GM12892 (cell line): ENCODE measurements around the gene P2RX7.
A peak's percentile ranks its signal among the peaks of the same experiment; 100 is the strongest.

ENCODE experiments used
- DNase-seq: peaks from one replicate; pipeline ENCODE4 v3.0.0; 2011; ENCODE audit not compliant: insufficient read length
- FAIRE-seq: peaks from 2 replicates; lab custom pipeline; 2011; peaks lifted over from hg19 to GRCh38; lab: Jason Lieb, UNC
- POLR2A ChIP-seq: IDR thresholded peaks from 2 replicates; pipeline ENCODE4 v1.6.1; 2011; ENCODE audit warnings: low read depth, low read length, control low read depth
- POLR2AphosphoS5 ChIP-seq: IDR thresholded peaks from 2 replicates; pipeline ENCODE4 v1.6.1; 2011; ENCODE audit warnings: low read depth, low read length, control low read depth
- TAF1 ChIP-seq: IDR thresholded peaks from 2 replicates; pipeline ENCODE4 v1.6.1; 2011; ENCODE audit warnings: low read depth, mild to moderate bottlenecking, control low read depth, low read length, borderline replicate concordance

The P2RX7 gene

DNA sequence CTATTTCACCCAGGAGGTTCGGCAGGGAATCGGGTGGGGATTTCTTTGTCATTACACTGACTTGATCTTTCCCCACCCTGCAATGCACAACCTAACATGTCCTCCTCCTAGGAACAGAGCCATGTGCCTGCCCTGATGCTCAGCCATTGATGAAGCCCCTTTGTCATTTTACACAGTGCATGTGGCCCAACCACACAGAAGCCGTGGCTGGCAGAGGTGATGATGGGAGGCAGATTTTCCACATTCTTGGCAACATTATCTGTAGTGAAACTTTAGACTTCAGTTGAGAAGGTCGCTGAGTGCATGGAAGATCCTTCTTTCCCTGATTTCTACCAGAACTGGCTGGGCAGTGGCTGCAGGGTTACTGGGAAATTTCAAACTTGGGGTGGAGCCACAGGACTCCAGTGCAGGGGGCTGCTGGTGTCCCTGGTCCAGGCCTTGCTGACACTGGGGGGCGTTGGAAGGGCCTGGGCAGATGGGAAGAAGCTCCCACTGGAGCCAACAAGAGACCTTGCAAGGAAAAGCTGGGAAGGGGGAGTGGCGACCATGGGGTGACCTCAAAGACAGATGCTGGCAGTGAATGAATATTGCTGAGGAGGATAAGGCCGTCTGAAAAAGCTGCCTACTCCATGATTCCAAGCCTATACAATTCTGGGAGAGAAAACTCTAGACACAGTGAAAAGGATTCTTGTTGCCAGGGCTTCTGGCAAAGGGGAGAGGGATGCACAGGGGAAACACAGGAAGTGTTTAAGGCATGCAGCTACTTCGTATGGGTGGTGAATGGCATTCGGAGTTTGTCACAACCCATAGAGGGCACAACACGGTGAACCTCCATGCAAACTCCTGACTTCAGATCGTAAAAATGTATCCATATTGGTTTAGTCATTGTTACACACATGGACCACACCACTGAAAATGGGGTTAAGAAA is 41.8 kb upstream of the P2RX7 start:
- no peak for DNase-seq
- TF ChIP-seq POLR2AphosphoS5 (no peak), TAF1 (no peak), POLR2A (no peak)
- FAIRE-seq, result no peak

DNA sequence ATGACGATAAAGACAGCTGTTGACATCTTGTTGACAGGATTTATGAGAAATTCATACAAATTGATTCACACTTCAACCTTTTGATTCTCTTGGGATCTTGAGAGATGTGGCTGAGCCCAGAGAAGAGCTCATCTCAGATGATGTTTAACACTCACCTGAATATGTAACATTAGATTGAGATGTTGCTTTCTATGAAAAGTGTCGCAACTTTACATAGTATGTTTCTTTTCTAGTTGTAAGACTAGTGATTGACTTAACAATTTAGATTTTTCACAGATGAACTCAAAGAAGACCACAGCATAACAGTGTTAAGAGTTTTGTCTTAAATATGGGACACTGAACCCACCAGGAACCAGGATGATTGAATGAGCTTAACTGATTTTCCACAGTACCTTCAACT is 40.6 kb upstream of the P2RX7 start:
- DNase-seq, result no peak
- TF ChIP-seq TAF1 (no peak), POLR2AphosphoS5 (no peak), POLR2A (no peak)
- FAIRE-seq, result no peak

DNA sequence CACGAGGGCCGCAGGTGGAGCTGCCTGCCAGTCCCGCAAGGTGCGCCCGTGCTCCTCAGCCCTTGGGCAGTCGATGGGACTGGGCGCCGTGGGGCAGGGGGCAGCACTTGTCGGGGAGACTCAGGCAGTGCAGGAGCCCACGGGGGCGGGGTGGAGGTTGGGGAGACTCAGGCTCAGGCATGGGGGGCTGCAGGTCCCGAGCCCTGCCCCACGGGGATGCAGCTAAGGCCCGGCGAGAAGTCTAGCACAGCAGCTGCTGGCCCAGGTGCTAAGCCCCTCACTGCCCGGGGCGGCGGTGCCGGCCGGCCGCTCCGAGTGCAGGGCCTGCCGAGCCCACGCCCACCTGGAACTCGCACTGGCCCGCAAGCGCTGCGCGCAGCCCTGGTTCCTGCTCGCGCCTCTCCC is 39.2 kb upstream of the P2RX7 start:
- TF ChIP-seq POLR2AphosphoS5 (no peak), POLR2A (no peak), TAF1 (no peak)
- DNase-seq (no peak), FAIRE-seq (no peak)

DNA sequence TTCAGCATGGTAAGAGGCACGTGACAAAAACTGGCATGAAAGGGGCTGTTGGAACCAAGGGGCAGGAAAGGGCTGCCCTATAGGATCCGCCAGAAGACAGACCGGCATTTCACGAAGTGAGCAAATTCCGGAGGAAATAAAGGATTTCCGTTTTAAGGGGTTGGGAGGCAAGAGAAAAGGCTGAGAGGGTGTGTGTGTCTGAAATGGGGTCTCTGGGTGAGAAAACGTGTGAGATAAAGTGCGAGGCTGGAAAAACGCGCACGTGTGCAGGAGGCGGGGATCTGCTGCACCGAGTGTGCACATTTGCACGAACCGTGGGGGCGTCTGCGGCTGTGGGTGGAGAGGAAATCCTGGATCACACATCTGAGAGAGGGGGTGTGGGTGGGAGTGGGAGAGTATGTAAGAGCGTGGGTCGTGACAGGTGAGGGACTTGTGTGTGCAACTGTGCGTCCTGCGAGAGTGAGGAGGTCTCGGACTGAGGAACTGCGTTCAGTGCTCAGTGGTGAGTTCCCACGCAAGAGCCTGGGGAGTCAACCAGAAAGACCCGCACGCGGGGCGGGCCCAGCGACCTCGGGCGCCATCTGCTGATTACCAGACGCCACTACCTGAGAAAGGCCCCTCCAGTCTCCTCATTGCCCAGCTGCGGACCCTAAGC is 37.0 kb upstream of the P2RX7 start:
- peak; percentile 80 for DNase-seq
- FAIRE-seq, result peak; percentile 57
- TF ChIP-seq POLR2AphosphoS5 (no peak), POLR2A (no peak), TAF1 (no peak)

DNA sequence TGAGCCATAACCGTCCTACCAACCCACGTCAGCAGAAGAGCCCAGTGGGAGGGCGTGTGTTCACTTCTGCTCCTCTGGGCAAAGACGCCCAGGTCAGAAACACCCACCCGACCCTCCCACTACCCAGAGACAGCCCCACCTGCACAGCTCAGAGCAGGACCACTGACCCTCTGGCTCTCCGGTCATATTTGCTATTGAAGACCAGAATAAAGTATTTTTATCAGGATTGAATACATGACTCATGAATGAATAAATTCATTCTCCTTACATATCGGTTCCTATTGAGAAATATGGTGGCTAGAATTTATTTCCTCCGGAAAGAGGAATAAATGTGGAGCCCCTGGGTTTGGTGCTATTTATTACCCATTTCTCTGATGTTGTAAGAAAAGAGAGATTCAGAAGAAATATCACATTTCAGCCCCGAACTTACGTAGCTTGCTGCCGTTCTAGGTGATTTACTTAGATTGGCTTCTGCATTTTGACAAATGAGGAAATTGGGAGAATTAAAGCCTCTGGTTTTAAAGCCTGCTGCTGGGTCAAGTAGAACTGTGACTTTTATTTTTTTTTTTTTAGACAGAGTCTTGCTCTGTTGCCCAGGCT is 36.4 kb upstream of the P2RX7 start:
- FAIRE-seq (no peak), DNase-seq (no peak)
- TF ChIP-seq TAF1, result no peak
- no peak for TF ChIP-seq POLR2A
- no peak for TF ChIP-seq POLR2AphosphoS5

DNA sequence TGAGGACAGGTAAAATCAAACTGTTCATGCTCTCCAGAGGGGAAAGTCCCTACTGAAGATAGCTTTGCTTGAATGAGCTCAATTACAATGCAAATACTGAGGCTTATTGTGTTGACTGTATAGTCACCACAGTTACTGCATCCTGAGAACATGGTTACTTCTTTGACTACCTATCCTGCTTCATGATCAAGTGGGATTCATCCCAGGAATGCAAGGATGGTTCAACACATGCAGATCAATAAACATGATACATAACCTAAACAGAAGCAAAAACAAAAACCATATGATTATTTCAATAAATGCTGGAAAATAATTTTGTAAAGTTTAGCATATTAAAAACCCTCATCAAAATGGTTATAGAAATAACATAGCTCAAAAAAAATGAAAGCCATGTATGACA is 32.9 kb upstream of the P2RX7 start:
- no peak for TF ChIP-seq POLR2A
- TF ChIP-seq TAF1, result no peak
- TF ChIP-seq POLR2AphosphoS5, result no peak
- FAIRE-seq (no peak), DNase-seq (no peak)

DNA sequence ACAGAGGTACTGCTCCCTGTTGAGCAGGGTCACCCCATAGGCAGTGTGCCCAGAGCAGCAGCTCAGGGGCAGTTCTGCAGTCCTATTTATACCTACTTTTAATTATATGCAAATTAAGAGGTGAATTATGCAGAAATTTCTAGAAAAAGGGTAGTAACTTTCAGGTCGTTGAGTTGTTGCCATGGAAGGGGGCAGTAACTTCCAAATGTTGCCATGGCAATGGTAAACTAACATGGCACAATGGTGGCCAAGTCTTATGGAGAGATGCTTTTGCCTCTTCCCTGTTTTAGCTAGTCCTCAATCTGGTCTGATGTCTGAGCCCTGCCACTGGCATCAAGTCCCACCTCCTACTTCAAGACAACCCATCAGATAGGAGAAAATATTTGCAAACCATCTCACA is 30.4 kb upstream of the P2RX7 start:
- no peak for FAIRE-seq
- DNase-seq, result no peak
- TF ChIP-seq TAF1, result no peak
- TF ChIP-seq POLR2AphosphoS5, result no peak
- no peak for TF ChIP-seq POLR2A

DNA sequence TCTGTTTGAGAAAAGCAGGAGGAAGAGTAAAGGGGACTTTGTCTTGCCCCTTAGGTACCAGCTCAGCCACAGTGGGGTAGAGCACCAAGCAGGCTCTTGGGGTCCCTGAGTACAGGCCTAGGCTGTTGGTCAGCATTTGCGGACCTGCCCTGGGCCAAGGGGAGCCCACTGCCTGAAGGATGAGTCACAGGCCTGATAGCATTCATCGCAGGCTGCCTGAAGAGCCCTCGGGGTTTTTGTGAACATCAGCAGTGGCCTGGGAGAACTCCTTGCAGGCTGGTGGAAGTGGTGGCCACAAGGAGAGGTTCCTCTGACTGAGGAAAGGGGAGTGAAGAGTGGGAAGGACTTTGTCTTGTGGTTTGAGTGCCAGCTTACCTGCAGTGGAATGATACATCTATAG is 25.0 kb upstream of the P2RX7 start:
- DNase-seq (no peak), FAIRE-seq (no peak)
- TF ChIP-seq POLR2AphosphoS5 (no peak), TAF1 (no peak), POLR2A (no peak)

DNA sequence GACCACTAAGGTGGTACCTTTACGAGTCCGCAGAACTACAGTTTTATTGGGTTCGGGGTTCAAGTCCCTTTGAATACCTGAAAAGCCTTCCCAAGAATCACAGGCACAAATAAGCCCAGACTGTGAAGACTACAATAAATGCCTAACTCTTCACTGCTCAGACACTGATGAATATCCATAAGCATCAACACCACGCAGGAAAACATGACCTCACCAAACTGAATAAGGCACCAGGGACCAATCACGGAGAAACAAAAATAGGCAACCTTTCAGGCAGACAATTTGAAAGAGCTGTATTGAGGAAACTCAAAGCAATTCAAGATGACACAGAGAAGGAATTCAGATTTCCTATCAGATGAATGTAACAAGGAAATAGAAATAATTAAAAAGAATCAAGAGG is 24.2 kb upstream of the P2RX7 start:
- DNase-seq (no peak), FAIRE-seq (no peak)
- no peak for TF ChIP-seq POLR2A
- TF ChIP-seq TAF1, result no peak
- TF ChIP-seq POLR2AphosphoS5, result no peak

DNA sequence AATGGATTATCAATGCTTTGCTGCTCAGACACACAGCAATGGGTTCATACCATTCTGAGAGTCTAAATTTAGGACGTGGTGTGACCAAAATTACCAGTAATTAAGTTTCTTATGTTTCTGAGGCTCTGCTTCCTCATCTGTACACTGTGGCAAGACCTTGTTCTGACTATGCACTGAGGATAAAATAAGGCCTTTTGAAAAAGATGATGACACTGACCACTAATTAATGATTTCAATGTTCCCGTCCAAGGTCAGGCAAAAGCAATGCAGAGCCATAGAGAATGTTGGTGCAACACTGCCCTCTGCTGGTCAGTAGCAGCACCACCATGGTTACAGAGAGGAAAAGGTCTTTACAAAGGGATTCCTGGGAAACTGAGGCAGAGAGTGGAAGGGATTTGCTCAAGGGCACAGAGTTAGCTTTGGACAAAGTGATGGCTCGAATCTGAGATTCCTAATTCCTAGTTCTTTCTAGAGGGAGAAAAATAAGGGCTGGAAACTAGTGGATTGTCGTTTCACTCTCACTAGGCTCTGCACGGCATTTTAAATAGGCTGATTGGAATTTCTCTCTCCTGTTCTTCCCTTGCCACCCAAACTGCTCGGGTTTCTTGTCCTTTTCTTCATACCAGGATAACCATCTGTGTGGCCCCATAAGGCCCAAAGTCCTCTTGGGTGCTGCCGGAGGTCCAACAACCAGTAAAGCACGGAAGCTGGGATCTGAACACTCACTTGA is 22.3 kb upstream of the P2RX7 start:
- no peak for TF ChIP-seq TAF1
- TF ChIP-seq POLR2AphosphoS5, result no peak
- TF ChIP-seq POLR2A, result no peak
- peak; percentile 37 for DNase-seq
- FAIRE-seq, result peak; percentile 94

DNA sequence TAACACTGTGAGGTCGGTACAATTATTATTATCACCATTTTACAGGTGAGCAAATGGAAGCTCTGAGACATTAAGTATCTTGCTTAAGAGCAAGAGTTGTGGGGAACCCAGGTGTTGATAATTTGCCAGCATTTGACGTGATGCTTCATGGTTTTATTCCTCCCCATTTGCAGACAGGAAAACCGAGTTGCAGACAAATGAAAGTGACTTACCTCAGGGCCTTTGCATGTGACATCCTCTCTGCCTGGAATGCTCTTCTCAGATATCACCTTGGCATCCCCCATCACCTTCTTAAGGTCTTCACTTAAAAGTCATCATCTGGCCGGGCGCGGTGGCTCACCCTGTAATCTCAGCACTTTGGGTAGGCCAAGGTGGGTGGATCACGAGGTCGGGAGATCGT is 21.0 kb upstream of the P2RX7 start:
- DNase-seq (no peak), FAIRE-seq (no peak)
- TF ChIP-seq TAF1, result no peak
- no peak for TF ChIP-seq POLR2AphosphoS5
- TF ChIP-seq POLR2A, result no peak

DNA sequence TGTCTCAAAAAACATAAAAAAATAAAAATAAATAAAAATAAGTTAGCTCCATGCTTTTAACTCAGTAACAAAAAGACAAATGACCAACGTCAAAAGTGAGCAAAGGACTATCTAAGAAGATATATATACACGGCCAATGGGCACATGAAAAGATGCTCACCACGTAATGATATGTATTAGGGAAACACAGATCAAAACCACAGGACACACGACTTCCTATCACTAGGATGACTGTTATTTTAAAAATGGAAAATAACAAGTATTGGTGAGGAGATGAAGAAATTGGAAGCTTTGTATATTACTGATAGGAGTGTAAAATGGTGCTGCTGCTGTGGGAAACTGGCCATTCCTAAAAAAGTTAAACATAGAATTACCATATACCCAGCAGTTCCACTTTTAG is 20.2 kb upstream of the P2RX7 start:
- DNase-seq (no peak), FAIRE-seq (no peak)
- TF ChIP-seq POLR2A (no peak), TAF1 (no peak), POLR2AphosphoS5 (no peak)
